Hepatocyte (in vitro differentiated cells): Measurements from ENCODE around the gene DNAH11.

ENCODE experiments used
- EZH2 ChIP-seq: fragments of 200-600 bp; sonication (generic); IDR thresholded peaks from 2 replicates; pipeline ENCODE4 v1.6.1; 2016; ENCODE audit warnings: antibody characterized with exemption, mild to moderate bottlenecking, borderline replicate concordance
- EZH2phosphoT487 ChIP-seq: fragments of 200-600 bp; sonication (generic); IDR thresholded peaks from one replicate; pipeline ENCODE4 v1.6.1; 2018; ENCODE audit warnings: antibody characterized with exemption, mild to moderate bottlenecking, low read depth, moderate library complexity; ENCODE audit not compliant: unreplicated experiment, severe bottlenecking
- TF ChIP-seq, protein P1 (sequence below): fragments of 200-600 bp; sonication (generic); IDR thresholded peaks from 2 replicates; pipeline ENCODE4 v1.5.1; 2016; ENCODE audit warnings: antibody characterized with exemption, mild to moderate bottlenecking; ENCODE audit not compliant: poor library complexity

DNA sequence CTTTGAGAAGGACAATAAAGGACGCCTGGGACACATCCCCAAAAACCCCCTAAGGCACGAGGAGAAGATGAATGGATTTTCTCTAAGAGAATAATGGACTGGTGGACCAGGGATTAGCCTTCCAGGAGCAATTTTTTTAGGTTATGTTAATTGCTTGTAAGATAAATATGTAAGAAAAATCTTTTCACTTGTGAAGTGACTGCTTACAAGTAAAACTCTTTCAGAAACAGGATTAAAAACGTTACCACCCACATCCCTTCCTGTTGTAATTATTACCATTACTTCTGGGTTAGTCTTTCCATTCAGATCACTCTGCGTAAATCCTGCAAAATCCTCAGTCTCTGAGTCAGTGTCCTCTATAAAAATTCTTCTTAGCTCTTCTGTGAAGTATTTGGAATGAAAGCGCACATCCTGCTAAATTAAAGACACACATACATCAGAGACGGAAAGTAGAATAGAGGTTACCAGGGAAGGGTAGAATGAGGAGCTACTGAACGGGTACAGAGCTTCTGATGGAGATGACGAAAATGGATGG, 368.6 kb downstream of the DNAH11 start:
- TF ChIP-seq, protein P1, sequence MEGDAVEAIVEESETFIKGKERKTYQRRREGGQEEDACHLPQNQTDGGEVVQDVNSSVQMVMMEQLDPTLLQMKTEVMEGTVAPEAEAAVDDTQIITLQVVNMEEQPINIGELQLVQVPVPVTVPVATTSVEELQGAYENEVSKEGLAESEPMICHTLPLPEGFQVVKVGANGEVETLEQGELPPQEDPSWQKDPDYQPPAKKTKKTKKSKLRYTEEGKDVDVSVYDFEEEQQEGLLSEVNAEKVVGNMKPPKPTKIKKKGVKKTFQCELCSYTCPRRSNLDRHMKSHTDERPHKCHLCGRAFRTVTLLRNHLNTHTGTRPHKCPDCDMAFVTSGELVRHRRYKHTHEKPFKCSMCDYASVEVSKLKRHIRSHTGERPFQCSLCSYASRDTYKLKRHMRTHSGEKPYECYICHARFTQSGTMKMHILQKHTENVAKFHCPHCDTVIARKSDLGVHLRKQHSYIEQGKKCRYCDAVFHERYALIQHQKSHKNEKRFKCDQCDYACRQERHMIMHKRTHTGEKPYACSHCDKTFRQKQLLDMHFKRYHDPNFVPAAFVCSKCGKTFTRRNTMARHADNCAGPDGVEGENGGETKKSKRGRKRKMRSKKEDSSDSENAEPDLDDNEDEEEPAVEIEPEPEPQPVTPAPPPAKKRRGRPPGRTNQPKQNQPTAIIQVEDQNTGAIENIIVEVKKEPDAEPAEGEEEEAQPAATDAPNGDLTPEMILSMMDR: no peak
- no peak for TF ChIP-seq EZH2phosphoT487
- no peak for TF ChIP-seq EZH2
